ENCODE data around the gene ARL15. TPM values are rescaled to one million over a fixed set of nuclear protein-coding genes. Genes with fewer than 3 reads are reported as not detected.
A peak's percentile ranks its signal among the peaks of the same experiment; 100 is the strongest.

The ARL15 gene
- total RNA-seq, 2 donors from 2014 or later, result 11.4 to 22.8 TPM

DNA sequence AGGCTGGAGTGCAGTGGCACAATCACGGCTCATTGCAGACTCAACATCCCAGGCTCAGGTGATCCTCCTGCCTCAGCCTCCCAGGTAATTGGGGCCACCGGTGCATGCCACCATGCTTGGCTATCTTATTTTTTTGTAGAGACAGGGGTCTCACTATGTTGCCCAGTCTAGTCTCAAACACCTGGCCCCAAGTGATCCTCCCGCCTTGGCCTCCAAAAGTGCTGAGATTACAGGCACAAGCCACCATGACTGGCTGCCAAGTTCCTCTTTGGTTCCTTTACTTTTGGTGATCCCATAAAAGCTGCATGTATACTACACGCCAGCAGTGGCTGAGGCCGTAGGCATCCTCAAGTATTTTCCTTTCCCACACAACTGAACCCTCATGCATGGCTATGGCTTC, 11.4 kb downstream of the ARL15 start:
- Histone ChIP-seq H3K9me3 (no peaks in the 10 kb centered on the region), H3K27ac (no peak overlapping the region), H3K27me3 (no peaks in the 10 kb centered on the region), H3K36me3 (no peaks in the 10 kb centered on the region), H3K4me1 (peaks cover 3 to 55% of the 10 kb centered on the region in 2 donors), H3K4me3 (no peak overlapping the region)
- TF ChIP-seq, protein P1, sequence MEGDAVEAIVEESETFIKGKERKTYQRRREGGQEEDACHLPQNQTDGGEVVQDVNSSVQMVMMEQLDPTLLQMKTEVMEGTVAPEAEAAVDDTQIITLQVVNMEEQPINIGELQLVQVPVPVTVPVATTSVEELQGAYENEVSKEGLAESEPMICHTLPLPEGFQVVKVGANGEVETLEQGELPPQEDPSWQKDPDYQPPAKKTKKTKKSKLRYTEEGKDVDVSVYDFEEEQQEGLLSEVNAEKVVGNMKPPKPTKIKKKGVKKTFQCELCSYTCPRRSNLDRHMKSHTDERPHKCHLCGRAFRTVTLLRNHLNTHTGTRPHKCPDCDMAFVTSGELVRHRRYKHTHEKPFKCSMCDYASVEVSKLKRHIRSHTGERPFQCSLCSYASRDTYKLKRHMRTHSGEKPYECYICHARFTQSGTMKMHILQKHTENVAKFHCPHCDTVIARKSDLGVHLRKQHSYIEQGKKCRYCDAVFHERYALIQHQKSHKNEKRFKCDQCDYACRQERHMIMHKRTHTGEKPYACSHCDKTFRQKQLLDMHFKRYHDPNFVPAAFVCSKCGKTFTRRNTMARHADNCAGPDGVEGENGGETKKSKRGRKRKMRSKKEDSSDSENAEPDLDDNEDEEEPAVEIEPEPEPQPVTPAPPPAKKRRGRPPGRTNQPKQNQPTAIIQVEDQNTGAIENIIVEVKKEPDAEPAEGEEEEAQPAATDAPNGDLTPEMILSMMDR (IDR thresholded peaks at IDR 0.05), result no peak
- DNase-seq (ENCODE audit: low spot score), result no peak

DNA sequence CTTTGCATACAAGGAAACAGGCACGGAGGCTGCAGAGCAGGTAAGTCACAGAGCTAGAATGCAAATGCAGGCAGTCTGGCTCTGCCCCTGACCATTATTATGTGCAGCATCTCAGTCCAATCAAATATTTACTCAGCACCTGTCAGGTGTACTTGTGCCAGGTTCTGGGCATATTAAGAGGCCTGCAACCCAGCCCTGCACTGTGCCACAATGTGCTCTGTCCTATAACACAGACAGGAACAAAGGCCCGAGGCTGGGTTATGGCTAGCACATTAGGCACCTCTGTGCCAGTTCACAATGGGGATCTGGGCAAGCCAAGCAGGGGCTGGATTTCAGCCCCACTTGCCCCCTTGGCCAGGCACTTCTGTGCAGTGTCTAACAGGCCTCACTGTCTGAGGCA, 14.0 kb downstream of the ARL15 start:
- no peak for DNase-seq (ENCODE audit: low spot score)
- TF ChIP-seq, protein P1 (IDR thresholded peaks at IDR 0.05), result no peak

DNA sequence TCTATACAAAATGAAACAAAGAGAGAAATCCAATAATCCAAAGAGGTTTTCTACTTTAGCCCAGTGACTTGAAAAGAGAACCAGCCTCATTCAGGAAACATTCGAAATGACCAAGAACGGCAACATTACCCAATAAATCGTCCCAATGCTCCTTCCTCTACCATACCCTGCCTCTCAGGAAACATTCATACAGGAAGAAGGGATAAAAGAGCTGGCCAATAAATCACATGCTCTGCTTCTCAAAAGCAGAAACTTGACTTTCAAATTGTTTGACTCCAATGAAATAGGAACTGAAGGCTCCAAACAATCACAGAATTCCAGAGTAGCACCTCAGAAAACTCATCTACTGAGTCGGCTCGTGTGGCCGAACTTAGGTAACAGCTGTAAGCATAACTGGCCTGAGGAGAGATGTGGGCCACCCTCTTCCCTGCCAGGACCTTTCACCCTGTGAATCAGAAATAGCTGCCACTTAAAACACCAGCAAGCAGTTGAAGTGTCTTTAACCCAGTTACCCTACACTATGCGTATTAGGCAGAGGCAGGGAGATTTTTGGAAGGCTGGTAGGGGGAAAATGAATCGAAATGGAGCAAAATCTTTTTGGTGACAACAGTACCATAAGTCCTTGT, 14.6 kb downstream of the ARL15 start:
- TF ChIP-seq, protein P1 (IDR thresholded peaks at IDR 0.05), result no peak
- Histone ChIP-seq H3K4me1 (peaks cover 0 to 44% of the 10 kb centered on the region in 2 donors), H3K4me3 (no peak overlapping the region), H3K27me3 (no peaks in the 10 kb centered on the region), H3K27ac (peak overlapping the region; percentile 62 to 79), H3K9me3 (no peaks in the 10 kb centered on the region), H3K36me3 (no peaks in the 10 kb centered on the region)
- DNase-seq (ENCODE audit: low spot score), result no peak

More for the DNA sequence above, 14.0 kb downstream of the ARL15 start:
- H3K9me3 ChIP-seq, result no peaks in the 10 kb centered on the region
- no peak overlapping the region for H3K4me3 ChIP-seq
- peak overlapping the region; percentile 62 to 79 for H3K27ac ChIP-seq
- peaks cover 0 to 49% of the 10 kb centered on the region in 2 donors for H3K4me1 ChIP-seq
- H3K36me3 ChIP-seq, result no peaks in the 10 kb centered on the region
- H3K27me3 ChIP-seq, result no peaks in the 10 kb centered on the region

DNA sequence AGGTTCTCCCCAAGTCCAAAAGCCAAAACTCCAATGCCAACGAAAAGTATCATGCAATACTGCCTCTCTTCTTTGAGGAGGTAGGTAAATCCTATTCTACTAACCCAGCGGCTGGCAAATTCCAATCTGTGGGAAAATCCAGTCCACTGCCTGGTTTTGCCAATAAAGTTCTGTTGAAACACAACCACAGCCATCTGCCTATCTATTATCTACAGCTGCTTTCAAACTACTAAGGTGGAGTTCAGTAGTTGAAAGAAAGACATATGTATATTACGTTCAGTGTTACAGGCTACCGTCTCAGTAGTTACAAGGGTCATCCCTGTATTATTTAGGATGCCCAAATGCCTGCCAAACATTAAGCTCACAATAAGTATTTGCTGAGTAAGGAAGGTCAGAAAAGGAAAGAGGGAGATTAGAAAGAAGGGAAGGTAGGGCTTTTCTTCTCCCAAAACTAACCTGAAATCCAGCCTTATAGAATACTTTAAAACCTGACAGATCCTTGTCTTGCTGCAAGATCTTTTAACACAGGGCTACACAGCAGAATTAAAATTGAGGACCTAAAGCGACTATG, 16.2 kb downstream of the ARL15 start:
- no peak for DNase-seq (ENCODE audit: low spot score)
- TF ChIP-seq, protein P1 (IDR thresholded peaks at IDR 0.05), result no peak
- Histone ChIP-seq H3K9me3 (no peaks in the 10 kb centered on the region), H3K27me3 (no peaks in the 10 kb centered on the region), H3K27ac (peak overlapping the region in 1 of 2 donors; percentile 54), H3K36me3 (no peaks in the 10 kb centered on the region), H3K4me1 (peaks cover 0 to 38% of the 10 kb centered on the region in 2 donors), H3K4me3 (no peak overlapping the region)

DNA sequence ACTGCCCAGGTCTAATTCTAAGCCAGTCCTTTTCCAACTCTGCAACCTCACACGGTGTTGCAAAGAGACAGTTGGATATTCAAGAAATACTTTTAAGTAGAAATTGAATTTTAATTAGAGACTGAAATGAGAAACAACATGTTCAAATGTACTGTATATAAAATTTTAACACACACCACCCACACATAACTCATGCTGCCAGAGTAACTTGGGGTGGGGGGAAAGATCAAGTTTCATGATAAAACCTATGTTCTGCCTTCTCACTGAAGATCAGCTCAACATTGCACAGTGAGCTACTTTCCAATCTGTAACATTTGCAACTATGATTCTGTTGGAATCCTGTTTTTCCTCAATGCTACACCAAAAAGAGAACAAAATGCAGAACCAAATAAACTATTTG, 17.5 kb downstream of the ARL15 start:
- DNase-seq (ENCODE audit: low spot score), result no peak
- Histone ChIP-seq H3K36me3 (no peaks in the 10 kb centered on the region), H3K9me3 (no peaks in the 10 kb centered on the region), H3K4me1 (peaks cover 0 to 38% of the 10 kb centered on the region in 2 donors), H3K27me3 (no peaks in the 10 kb centered on the region), H3K27ac (no peak overlapping the region), H3K4me3 (no peak overlapping the region)
- TF ChIP-seq, protein P1 (IDR thresholded peaks at IDR 0.05), result no peak
